Small intestine (tissue), 7 donors: ENCODE data around the gene FBLN7. TPM values are rescaled to one million over a fixed set of nuclear protein-coding genes. Genes with fewer than 3 reads are reported as not detected.
"Not testable (repeated sequence)": the region's sequence is repeated elsewhere in the genome, so short reads cannot be mapped to it uniquely, and the experiment has no call there.

Experiments used
- DNase-seq, 2 donors: peaks; one replicate each; pipeline versions ENCODE4 v3.0.0 to v3.0.0-alpha.2; 2013
- FAIRE-seq: peaks from 2 replicates; lab custom pipeline; 2012; peaks lifted over from hg19 to GRCh38; lab: Jason Lieb, UNC
- H3K27ac ChIP-seq, 3 donors: one replicate each; pipeline ENCODE4 v1.5.1; 2013; ENCODE audit warnings: low read length in 2 of 3, mild to moderate bottlenecking in 2 of 3, control low read depth in 1 of 3, inconsistent platforms in 1 of 3, low read depth in 1 of 3, moderate library complexity in 1 of 3
- H3K27me3 ChIP-seq, 3 donors: one replicate each; pipeline ENCODE4 v1.6.1; 2013; ENCODE audit warnings: low read length in 3 of 3, inconsistent platforms in 1 of 3; ENCODE audit not compliant: control insufficient read depth in 3 of 3, insufficient read depth in 3 of 3
- H3K36me3 ChIP-seq, 3 donors: one replicate each; pipeline ENCODE4 v1.6.1; 2013; ENCODE audit warnings: low read length in 3 of 3, inconsistent platforms in 1 of 3, low read depth in 1 of 3, mild to moderate bottlenecking in 1 of 3, moderate library complexity in 1 of 3; ENCODE audit not compliant: control insufficient read depth in 3 of 3, insufficient read depth in 2 of 3
- H3K4me1 ChIP-seq, 3 donors: one replicate each; pipeline ENCODE4 v1.6.1; 2013; ENCODE audit warnings: low read length in 2 of 3, inconsistent platforms in 1 of 3, low read depth in 1 of 3, mild to moderate bottlenecking in 1 of 3, moderate library complexity in 1 of 3; ENCODE audit not compliant: control insufficient read depth in 3 of 3, insufficient read depth in 2 of 3
- H3K4me3 ChIP-seq, 3 donors: one replicate each; pipeline ENCODE4 v1.5.1; 2013; ENCODE audit warnings: low read length in 3 of 3, control low read depth in 1 of 3, inconsistent platforms in 1 of 3, low read depth in 1 of 3, mild to moderate bottlenecking in 1 of 3, moderate library complexity in 1 of 3
- H3K9me3 ChIP-seq, 2 donors: one replicate each; pipeline ENCODE4 v1.6.1; 2013; ENCODE audit warnings: low read depth in 1 of 2, low read length in 1 of 2; ENCODE audit not compliant: control insufficient read depth in 2 of 2, insufficient read depth in 1 of 2
- WGBS, 3 donors: extraction: QIAGEN DNeasy Blood & Tissue Kit; methylation state at CpG; one replicate each; pipeline ENCODE4 v1.1.7; 2013; 5-methylcytosine and 5-hydroxymethylcytosine counted together
- polyA plus RNA-seq, 4 donors: library from polyadenylated mRNA; stranded (reverse) in 3 of 4; unstranded in 1 of 4; fragments of 200-250 nt in 3 of 4; fragments of 120-200 nt in 1 of 4; gene quantifications; one replicate each; pipeline versions ENCODE4 v1.2.1 to v1.2.3, GENCODE V29; 2013
- donor health status: healthy with polysubstance abuse.
- donor health status: control.
- donor health status: control.
- donor health status: Bipolar disorder and iron deficiency.
- donor health status: healthy.

FBLN7 gene
- polyA plus RNA-seq, 4 donors = 0.75 to 1.4 TPM; not detected in 2

- Histone ChIP-seq H3K36me3 (peaks cover 9 to 26% (median 18%) of the 10 kb centered on the region in 3 donors), H3K9me3 (peaks cover 0 to 5% of the 10 kb centered on the region in 2 donors), H3K4me1 (no peaks in the 10 kb centered on the region), H3K4me3 (no peak overlapping the region), H3K27me3 (no peaks in the 10 kb centered on the region), H3K27ac (no peak overlapping the region)
- DNase-seq = no peak
- no peak for FAIRE-seq
Measured at GRCh38 chr2:112109278-112109677, 28.9 kb upstream of the FBLN7 start.

DNA sequence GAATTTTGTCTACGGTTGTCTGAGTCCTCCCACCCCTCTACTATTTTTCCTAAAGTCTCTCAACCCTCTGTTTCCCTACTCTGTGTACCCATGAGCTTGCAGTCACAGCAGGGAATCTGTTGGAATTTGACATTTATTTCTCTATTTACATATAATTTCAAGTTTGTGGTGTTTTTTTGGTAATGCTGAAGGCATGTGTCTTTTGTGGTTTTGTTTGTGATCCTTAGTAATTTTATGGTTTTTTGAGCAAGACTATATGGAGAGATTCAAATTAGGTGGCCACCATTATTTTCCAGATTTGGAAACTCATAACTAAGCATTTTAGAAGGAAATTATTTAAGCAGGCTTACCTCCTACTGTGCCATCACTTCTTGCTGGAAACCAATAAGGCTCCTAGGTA, 27.2 kb upstream of the FBLN7 start:
- Histone ChIP-seq H3K36me3 (peaks cover 9 to 24% (median 20%) of the 10 kb centered on the region in 3 donors), H3K27ac (no peak overlapping the region), H3K4me1 (no peaks in the 10 kb centered on the region), H3K27me3 (no peaks in the 10 kb centered on the region), H3K9me3 (peaks cover 0 to 5% of the 10 kb centered on the region in 2 donors), H3K4me3 (no peak overlapping the region)
- DNase-seq (no peak), FAIRE-seq (no peak)
- WGBS, 3 donors = 92 to 100% (median 95%) methylated on average over 1 of the region's 1 CpG

- not testable (repeated sequence) for DNase-seq, H3K4me3 ChIP-seq, H3K4me1 ChIP-seq, H3K27me3 ChIP-seq, H3K27ac ChIP-seq, H3K9me3 ChIP-seq, FAIRE-seq
- WGBS, 3 donors = 94 to 100% (median 98%) methylated on average over 4 of the region's 4 CpGs
- peaks cover 3 to 27% (median 17%) of the 10 kb centered on the region in 3 donors for H3K36me3 ChIP-seq
Measured at GRCh38 chr2:112113354-112113753, 24.8 kb upstream of the FBLN7 start.

- Histone ChIP-seq H3K4me1 (no peaks in the 10 kb centered on the region), H3K4me3 (no peak overlapping the region), H3K9me3 (no peaks in the 10 kb centered on the region), H3K27ac (no peak overlapping the region), H3K27me3 (no peaks in the 10 kb centered on the region), H3K36me3 (peaks cover 0 to 17% (median 5%) of the 10 kb centered on the region in 3 donors)
- FAIRE-seq = no peak
- DNase-seq = no peak
- 84 to 94% (median 94%) methylated on average over 4 of the region's 4 CpGs for WGBS, 3 donors
Measured at GRCh38 chr2:112118148-112118547, 20.0 kb upstream of the FBLN7 start.

DNA sequence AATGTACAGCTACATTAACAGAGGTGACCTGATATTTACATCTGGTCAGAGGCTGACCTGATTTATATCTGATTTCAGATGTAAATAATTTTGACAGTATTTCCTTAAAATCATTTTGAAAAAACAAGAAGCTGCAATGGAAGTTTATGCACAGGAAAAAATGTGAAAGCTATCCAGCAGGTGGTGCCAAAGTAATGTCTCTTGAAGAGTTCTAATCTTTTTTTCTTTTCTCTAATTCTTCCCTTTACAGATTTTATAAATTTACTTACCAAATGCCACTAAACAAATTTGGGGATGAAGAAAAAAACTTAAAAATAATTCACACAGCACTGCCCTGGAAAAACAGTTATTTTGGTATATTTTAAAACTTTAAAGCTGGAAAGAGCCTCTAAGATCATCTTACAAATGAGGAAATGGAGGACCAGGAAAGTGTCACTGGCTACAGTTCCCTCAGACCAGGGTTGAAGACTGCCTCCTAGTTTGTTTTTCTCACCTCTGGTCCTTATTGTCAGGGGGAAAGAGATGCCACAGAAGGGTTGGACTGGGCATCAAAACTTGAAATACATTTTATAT, 16.4 kb upstream of the FBLN7 start:
- Histone ChIP-seq H3K27me3 (no peaks in the 10 kb centered on the region), H3K4me3 (no peak overlapping the region), H3K36me3 (peaks cover 0 to 12% (median under 1%) of the 10 kb centered on the region in 3 donors), H3K9me3 (peaks cover 0 to 11% of the 10 kb centered on the region in 2 donors), H3K27ac (no peak overlapping the region), H3K4me1 (no peaks in the 10 kb centered on the region)
- DNase-seq (peak; percentile 37 to 56), FAIRE-seq (no peak)

GRCh38 chr2:112129060-112129459, 9.1 kb upstream of the FBLN7 start:
- no peak overlapping the region for H3K27ac ChIP-seq
- H3K9me3 ChIP-seq = peaks cover 0 to 15% of the 10 kb centered on the region in 2 donors
- no peak for FAIRE-seq
- no peak for DNase-seq
- no peak overlapping the region for H3K4me3 ChIP-seq
- 78 to 85% (median 82%) methylated on average over 1 of the region's 1 CpG for WGBS, 3 donors
- no peaks in the 10 kb centered on the region for H3K27me3 ChIP-seq
- H3K36me3 ChIP-seq = no peaks in the 10 kb centered on the region
- no peaks in the 10 kb centered on the region for H3K4me1 ChIP-seq

DNA sequence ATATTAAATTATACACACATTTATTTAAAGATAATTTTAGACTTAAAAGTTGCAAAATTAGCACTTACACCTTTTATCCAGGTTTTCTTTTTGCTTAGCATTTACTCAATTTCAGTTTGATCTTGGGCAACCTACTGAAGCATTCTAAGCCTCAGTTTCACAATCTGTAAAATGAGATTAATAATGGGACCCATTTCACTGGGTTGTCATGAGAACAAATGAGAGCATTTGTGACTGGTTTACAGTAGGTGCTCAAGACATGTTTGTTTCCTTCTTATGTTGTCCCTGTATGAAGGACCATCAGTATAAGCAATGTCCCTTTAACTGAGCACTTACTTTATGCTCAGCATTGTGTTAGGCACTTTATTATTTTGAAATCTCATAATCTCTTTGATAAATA, 4.8 kb upstream of the FBLN7 start:
- H3K27me3 ChIP-seq = peaks cover 0 to 14% (median 0%) of the 10 kb centered on the region in 3 donors
- no peak for FAIRE-seq

DNA sequence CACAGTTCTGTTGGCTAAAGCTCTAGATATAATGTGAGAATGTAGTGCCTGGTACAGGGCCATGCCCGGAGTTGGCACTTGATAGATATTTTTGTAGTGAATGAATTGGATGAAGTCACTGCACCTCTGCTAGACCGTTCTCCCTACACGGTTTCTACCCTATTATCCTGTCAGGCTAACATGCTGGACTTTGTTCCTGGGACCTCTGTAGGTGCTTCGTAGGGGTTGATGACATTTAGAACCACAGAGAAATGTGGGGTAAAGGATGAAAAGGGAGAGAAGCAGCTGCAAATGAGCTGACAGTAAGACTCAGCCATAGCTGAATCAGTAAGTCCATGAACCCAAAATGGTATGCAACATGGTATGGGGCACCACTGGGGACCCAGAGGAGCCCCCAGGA, 4.1 kb upstream of the FBLN7 start:
- no peaks in the 10 kb centered on the region for H3K36me3 ChIP-seq
- peaks cover 0 to 4% (median 0%) of the 10 kb centered on the region in 3 donors for H3K4me1 ChIP-seq
- WGBS, 3 donors = 60 to 81% (median 72%) methylated on average over 4 of the region's 4 CpGs
- DNase-seq (no peak), FAIRE-seq (no peak)
- H3K27ac ChIP-seq = no peak overlapping the region
- peaks cover 0 to 14% (median 0%) of the 10 kb centered on the region in 3 donors for H3K27me3 ChIP-seq
- no peaks in the 10 kb centered on the region for H3K9me3 ChIP-seq
- H3K4me3 ChIP-seq = no peak overlapping the region

More for the DNA sequence above, 4.8 kb upstream of the FBLN7 start:
- DNase-seq = no peak
- Histone ChIP-seq H3K9me3 (no peaks in the 10 kb centered on the region), H3K4me3 (no peak overlapping the region), H3K36me3 (no peaks in the 10 kb centered on the region), H3K27ac (no peak overlapping the region), H3K4me1 (peaks cover 0 to 4% (median 0%) of the 10 kb centered on the region in 3 donors)

DNA sequence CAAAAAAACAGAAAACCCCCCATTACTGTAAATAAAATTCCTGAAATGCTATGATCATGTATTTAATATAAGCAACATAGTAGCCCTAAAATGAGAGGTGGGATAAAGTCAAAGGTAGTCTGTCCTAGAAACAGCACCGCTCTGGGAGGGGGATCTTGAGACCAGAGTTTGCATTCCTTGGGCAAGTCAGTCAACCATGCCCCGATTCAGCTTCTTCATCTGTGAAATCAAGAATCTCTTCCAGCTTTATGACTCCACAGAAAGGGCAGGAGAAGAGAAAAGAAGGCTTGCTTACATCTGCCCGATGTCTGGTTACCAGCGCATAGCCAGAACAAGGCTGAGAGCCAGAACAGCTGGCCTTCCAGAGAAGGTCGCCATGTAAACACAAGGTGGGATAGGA, 2.1 kb upstream of the FBLN7 start:
- H3K27me3 ChIP-seq = peaks cover 0 to 25% (median 0%) of the 10 kb centered on the region in 3 donors
- 91 to 94% (median 91%) methylated on average over 5 of the region's 5 CpGs for WGBS, 3 donors
- no peak for FAIRE-seq
- no peaks in the 10 kb centered on the region for H3K36me3 ChIP-seq
- H3K9me3 ChIP-seq = no peaks in the 10 kb centered on the region
- peaks cover 0 to 4% (median 0%) of the 10 kb centered on the region in 3 donors for H3K4me1 ChIP-seq
- DNase-seq = no peak
- H3K27ac ChIP-seq = no peak overlapping the region
- H3K4me3 ChIP-seq = no peak overlapping the region
